K562 (cell line): Measurements from ENCODE around the gene CMBL. TPM values are rescaled to one million over a fixed set of nuclear protein-coding genes. Genes with fewer than 3 reads are reported as not detected.
A peak's percentile ranks its signal among the peaks of the same experiment; 100 is the strongest.

Experiments used
- CBFA2T3 ChIP-seq: fragments of 450-650 bp; IDR thresholded peaks from 2 replicates; pipeline ENCODE4 v1.6.1; 2017
- CEBPG ChIP-seq, 3 experiments: fragments of 200-800 bp in 1 of 3; sonication (Bioruptor generic) in 1 of 3; sonication (generic) in 1 of 3; formaldehyde crosslinking in 1 of 3; IDR thresholded peaks in 2 of 3; conservative IDR thresholded peaks in 1 of 3; 2 replicates each; pipeline versions ENCODE4 v1.6.1 to v1.8.0; 2016 to 2022; ENCODE audit warnings: missing compliant biosample characterization in 2 of 3, missing genetic modification characterization in 2 of 3, mild to moderate bottlenecking in 1 of 3, missing genetic modification reagents in 1 of 3
- HDAC1 ChIP-seq, 2 experiments: fragments of 450-650 bp; IDR thresholded peaks; 2 replicates each; pipeline ENCODE4 v1.6.1; 2016 to 2017; ENCODE audit warnings: inconsistent platforms in 1 of 2, mild to moderate bottlenecking in 1 of 2, moderate library complexity in 1 of 2
- KDM1A ChIP-seq, 2 experiments: fragments of 450-650 bp; IDR thresholded peaks; 2 replicates each; pipeline ENCODE4 v1.6.1; 2016; ENCODE audit warnings: mild to moderate bottlenecking in 2 of 2
- MBD2 ChIP-seq: sonication (generic); IDR thresholded peaks from 2 replicates; pipeline ENCODE4 v1.6.1; 2016; ENCODE audit warnings: low read depth, borderline replicate concordance
- MECOM ChIP-seq: fragments of 250-450 bp; sonication (Bioruptor Pico); IDR thresholded peaks from 2 replicates; pipeline ENCODE4 v1.8.0; 2022; ENCODE audit warnings: inconsistent platforms
- MEIS2 ChIP-seq: fragments of 450-650 bp; IDR thresholded peaks from 2 replicates; pipeline ENCODE4 v1.6.1; 2014; ENCODE audit warnings: mild to moderate bottlenecking; ENCODE audit not compliant: partially characterized antibody
- PBX2 ChIP-seq, 2 experiments: IDR thresholded peaks in 1 of 2; conservative IDR thresholded peaks in 1 of 2; 2 replicates each; pipeline ENCODE4 v1.6.1; 2016; ENCODE audit warnings: low read depth in 2 of 2, mild to moderate bottlenecking in 1 of 2, missing compliant biosample characterization in 1 of 2, missing genetic modification characterization in 1 of 2, moderate library complexity in 1 of 2
- PHB ChIP-seq: fragments of 250-450 bp; sonication (Bioruptor Pico); IDR thresholded peaks from 2 replicates; pipeline ENCODE4 v1.5.0; 2021
- PKNOX1 ChIP-seq: fragments of 450-650 bp; IDR thresholded peaks from 2 replicates; pipeline ENCODE4 v1.6.1; 2016
- RAD21 ChIP-seq, 2 experiments: fragments of 250-450 bp in 1 of 2; fragments of 450-650 bp in 1 of 2; sonication (Bioruptor Pico) in 1 of 2; formaldehyde crosslinking in 1 of 2; IDR thresholded peaks in 1 of 2; conservative IDR thresholded peaks in 1 of 2; 2 replicates each; pipeline versions ENCODE4 v1.4.0 to v1.8.0; 2020 to 2022; ENCODE audit warnings: mild to moderate bottlenecking in 2 of 2, moderate library complexity in 1 of 2
- RUNX1 ChIP-seq: sonication (generic); IDR thresholded peaks from 2 replicates; pipeline ENCODE4 v1.6.1; 2016; ENCODE audit warnings: antibody characterized with exemption, low read depth
- TFAM ChIP-seq: fragments of 250-450 bp; sonication (Bioruptor Pico); conservative IDR thresholded peaks from 2 replicates; pipeline ENCODE4 v1.5.0; 2021; ENCODE audit warnings: mild to moderate bottlenecking, moderate library complexity
- polyA plus RNA-seq, 8 experiments: library from polyadenylated mRNA; depleted of rRNA in 4 of 8; stranded (reverse) in 5 of 8; unstranded in 3 of 8; fragments of >200 nt; fragmentation: Nextera tagmentation in 2 of 8; fragmentation: Illumina TruSeq in 1 of 8; extraction: Ambion mirVana in 2 of 8; extraction: Trizol in 1 of 8; gene quantifications; 2 replicates each; pipeline versions ENCODE4 v1.2.1 to v1.2.3, GENCODE V29; 2011 to 2014; ENCODE audit warnings: inconsistent platforms in 1 of 8, missing spikeins in 1 of 8
- total RNA-seq, 7 experiments: library from RNA; depleted of rRNA in 6 of 7; stranded (reverse); fragments of >200 nt in 6 of 7; fragmentation: Illumina TruSeq in 2 of 7; extraction: Trizol in 2 of 7; gene quantifications; 2 replicates each; pipeline versions ENCODE4 v1.2.1 to v1.2.3, GENCODE V29; 2011 to 2021; ENCODE audit warnings: low replicate concordance in 1 of 7
- TF ChIP-seq, protein P1 (sequence below), 3 experiments: fragments of 200-800 bp in 1 of 3; fragments of 250-450 bp in 1 of 3; fragments of 450-650 bp in 1 of 3; sonication (Bioruptor Pico) in 1 of 3; sonication (Bioruptor generic) in 1 of 3; formaldehyde crosslinking in 1 of 3; IDR thresholded peaks; 2 replicates each; pipeline versions ENCODE4 v1.6.1 to v1.8.0; 2016 to 2022; ENCODE audit warnings: mild to moderate bottlenecking in 2 of 3, missing genetic modification characterization in 2 of 3, missing compliant biosample characterization in 1 of 3, moderate library complexity in 1 of 3
- TF ChIP-seq, protein P2 (sequence below): fragments of 450-650 bp; formaldehyde crosslinking; IDR thresholded peaks from 2 replicates; pipeline ENCODE4 v1.4.0; 2022; ENCODE audit warnings: missing genetic modification characterization

CMBL gene
- total and polyA plus RNA-seq, 9 of the 15 experiments (the other 6 are each of a cell fraction or from before 2014, with no cell fraction given), result 22.6 to 192 (median 71.1) TPM

GRCh38 chr5:10324518-10325370 lies 17.0 kb upstream of the CMBL start (continued):
- TF ChIP-seq PKNOX1 (peak; percentile 80), MECOM (CRISPR knock-in tag) (peak; percentile 79; the same call in 1 of the 2 replicates), CEBPG (CRISPR knock-in tag; IDR thresholded peaks at IDR 0.05) (0 out of 2 replicates have a peak, but pooled peaks have one; percentile 7), CEBPG (tag; conservative IDR thresholded peaks at IDR 0.05 in 1 of 2, IDR thresholded peaks at IDR 0.05 in 1 of 2) (no peak), RAD21 (CRISPR knock-in tag; conservative IDR thresholded peaks at IDR 0.05 in 1 of 2, IDR thresholded peaks at IDR 0.05 in 1 of 2) (peak in 1 of 2 experiments; percentile 29; a peak in 1 of 4 replicates), TFAM (no peak), RUNX1 (no peak), PBX2 (CRISPR knock-in tag; IDR thresholded peaks at IDR 0.05; ENCODE audit: low read depth) (no peak), PBX2 (tag; conservative IDR thresholded peaks at IDR 0.05; ENCODE audit: low read depth) (peak; percentile 77), CBFA2T3 (peak; percentile 27; the same call in 1 of the 2 replicates), HDAC1 (IDR thresholded peaks at IDR 0.05) (peak in 1 of 2 experiments; percentile 21; a peak in 1 of 4 replicates), KDM1A (IDR thresholded peaks at IDR 0.05) (peak in 1 of 2 experiments; percentile 39; a peak in 1 of 4 replicates), MBD2 (no peak), PHB (CRISPR knock-in tag) (no peak), MEIS2 (peak; percentile 66)
- TF ChIP-seq, protein P1, sequence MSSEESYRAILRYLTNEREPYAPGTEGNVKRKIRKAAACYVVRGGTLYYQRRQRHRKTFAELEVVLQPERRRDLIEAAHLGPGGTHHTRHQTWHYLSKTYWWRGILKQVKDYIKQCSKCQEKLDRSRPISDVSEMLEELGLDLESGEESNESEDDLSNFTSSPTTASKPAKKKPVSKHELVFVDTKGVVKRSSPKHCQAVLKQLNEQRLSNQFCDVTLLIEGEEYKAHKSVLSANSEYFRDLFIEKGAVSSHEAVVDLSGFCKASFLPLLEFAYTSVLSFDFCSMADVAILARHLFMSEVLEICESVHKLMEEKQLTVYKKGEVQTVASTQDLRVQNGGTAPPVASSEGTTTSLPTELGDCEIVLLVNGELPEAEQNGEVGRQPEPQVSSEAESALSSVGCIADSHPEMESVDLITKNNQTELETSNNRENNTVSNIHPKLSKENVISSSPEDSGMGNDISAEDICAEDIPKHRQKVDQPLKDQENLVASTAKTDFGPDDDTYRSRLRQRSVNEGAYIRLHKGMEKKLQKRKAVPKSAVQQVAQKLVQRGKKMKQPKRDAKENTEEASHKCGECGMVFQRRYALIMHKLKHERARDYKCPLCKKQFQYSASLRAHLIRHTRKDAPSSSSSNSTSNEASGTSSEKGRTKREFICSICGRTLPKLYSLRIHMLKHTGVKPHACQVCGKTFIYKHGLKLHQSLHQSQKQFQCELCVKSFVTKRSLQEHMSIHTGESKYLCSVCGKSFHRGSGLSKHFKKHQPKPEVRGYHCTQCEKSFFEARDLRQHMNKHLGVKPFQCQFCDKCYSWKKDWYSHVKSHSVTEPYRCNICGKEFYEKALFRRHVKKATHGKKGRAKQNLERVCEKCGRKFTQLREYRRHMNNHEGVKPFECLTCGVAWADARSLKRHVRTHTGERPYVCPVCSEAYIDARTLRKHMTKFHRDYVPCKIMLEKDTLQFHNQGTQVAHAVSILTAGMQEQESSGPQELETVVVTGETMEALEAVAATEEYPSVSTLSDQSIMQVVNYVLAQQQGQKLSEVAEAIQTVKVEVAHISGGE (CRISPR knock-in tag; IDR thresholded peaks at IDR 0.05), result no peak
- TF ChIP-seq, protein P2, sequence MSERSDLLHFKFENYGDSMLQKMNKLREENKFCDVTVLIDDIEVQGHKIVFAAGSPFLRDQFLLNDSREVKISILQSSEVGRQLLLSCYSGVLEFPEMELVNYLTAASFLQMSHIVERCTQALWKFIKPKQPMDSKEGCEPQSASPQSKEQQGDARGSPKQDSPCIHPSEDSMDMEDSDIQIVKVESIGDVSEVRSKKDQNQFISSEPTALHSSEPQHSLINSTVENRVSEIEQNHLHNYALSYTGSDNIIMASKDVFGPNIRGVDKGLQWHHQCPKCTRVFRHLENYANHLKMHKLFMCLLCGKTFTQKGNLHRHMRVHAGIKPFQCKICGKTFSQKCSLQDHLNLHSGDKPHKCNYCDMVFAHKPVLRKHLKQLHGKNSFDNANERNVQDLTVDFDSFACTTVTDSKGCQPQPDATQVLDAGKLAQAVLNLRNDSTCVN, result no peak
